ENCODE data around the gene PPP1R14B.

DNA sequence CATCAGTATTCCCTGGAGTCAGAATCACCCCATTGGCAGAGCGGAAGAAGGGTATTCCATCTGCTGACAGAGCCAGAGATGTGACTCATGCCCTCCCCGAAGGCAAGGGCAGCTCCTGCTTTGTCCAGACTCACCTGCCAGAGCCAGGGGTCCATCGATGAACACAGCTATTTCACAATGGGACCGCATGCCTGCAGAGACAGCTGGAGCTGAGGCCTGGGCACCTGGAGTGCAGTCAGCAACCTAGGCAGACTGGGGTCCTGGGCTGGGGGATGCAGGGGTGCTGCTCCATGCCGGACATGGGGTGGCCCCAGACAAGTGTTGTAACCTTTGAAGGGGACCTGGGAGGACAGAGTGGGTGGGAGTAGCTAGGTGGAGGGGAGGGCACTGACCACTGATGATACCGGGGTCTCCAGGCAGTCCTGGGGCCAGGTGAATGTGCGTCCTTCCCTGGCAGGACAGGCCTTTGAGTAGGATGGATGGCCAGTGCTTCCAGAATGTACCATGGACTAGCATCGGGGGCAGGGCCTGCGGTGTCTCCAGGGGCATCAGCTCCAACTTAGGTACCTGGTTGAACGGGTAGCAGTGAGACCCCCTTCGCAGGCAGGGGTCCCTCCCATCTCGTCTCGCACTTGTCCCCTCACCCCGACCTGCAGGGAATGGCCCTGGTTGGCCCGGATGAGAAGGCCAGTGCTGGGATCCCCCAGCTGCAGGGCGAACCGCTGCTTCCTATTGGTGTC lies 22.4 kb downstream of the PPP1R14B start:
- TF ChIP-seq POLR2A (IDR thresholded peaks at IDR 0.05; ENCODE audit: low read depth, low read length) = peak; percentile 53
- TF ChIP-seq, protein P1, sequence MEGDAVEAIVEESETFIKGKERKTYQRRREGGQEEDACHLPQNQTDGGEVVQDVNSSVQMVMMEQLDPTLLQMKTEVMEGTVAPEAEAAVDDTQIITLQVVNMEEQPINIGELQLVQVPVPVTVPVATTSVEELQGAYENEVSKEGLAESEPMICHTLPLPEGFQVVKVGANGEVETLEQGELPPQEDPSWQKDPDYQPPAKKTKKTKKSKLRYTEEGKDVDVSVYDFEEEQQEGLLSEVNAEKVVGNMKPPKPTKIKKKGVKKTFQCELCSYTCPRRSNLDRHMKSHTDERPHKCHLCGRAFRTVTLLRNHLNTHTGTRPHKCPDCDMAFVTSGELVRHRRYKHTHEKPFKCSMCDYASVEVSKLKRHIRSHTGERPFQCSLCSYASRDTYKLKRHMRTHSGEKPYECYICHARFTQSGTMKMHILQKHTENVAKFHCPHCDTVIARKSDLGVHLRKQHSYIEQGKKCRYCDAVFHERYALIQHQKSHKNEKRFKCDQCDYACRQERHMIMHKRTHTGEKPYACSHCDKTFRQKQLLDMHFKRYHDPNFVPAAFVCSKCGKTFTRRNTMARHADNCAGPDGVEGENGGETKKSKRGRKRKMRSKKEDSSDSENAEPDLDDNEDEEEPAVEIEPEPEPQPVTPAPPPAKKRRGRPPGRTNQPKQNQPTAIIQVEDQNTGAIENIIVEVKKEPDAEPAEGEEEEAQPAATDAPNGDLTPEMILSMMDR (IDR thresholded peaks at IDR 0.05; ENCODE audit: extremely low read depth in 1 of 2, insufficient read depth in 1 of 2, low read depth in 1 of 2, low read length in 2 of 2) = no peak
